Subcutaneous abdominal adipose tissue (tissue), 5 donors: ENCODE data around the gene PKLR.
A peak's percentile ranks its signal among the peaks of the same experiment; 100 is the strongest.

Experiments used
- H3K27ac ChIP-seq: one replicate; pipeline ENCODE4 v1.7.0; 2013; ENCODE audit warnings: low read depth, mild to moderate bottlenecking, inconsistent platforms, low read length, moderate library complexity
- H3K27me3 ChIP-seq, 5 donors: one replicate each; pipeline ENCODE4 v1.7.0; 2013; ENCODE audit warnings: low read length in 5 of 5, inconsistent platforms in 1 of 5; ENCODE audit not compliant: control insufficient read depth in 5 of 5, insufficient read depth in 4 of 5
- H3K36me3 ChIP-seq, 5 donors: one replicate each; pipeline ENCODE4 v1.7.0; 2013; ENCODE audit warnings: low read length in 5 of 5; ENCODE audit not compliant: control insufficient read depth in 5 of 5, insufficient read depth in 5 of 5
- H3K4me1 ChIP-seq, 5 donors: one replicate each; pipeline ENCODE4 v1.7.0; 2013; ENCODE audit warnings: low read length in 5 of 5, mild to moderate bottlenecking in 3 of 5, moderate library complexity in 1 of 5; ENCODE audit not compliant: control insufficient read depth in 5 of 5, insufficient read depth in 5 of 5
- H3K4me3 ChIP-seq, 5 donors: one replicate each; pipeline ENCODE4 v1.7.0; 2013; ENCODE audit warnings: low read length in 5 of 5, low read depth in 1 of 5
- H3K9ac ChIP-seq, 5 donors: one replicate each; pipeline ENCODE4 v1.7.0; 2013; ENCODE audit warnings: low read length in 5 of 5, mild to moderate bottlenecking in 4 of 5, moderate library complexity in 3 of 5
- H3K9me3 ChIP-seq, 5 donors: one replicate each; pipeline ENCODE4 v1.7.0; 2013; ENCODE audit warnings: low read length in 5 of 5; ENCODE audit not compliant: control insufficient read depth in 5 of 5
- donor health status: healthy.
- donor health status: healthy.
- donor health status: healthy.
- donor health status: healthy.
- donor health status: healthy.

PKLR gene

GRCh38 chr1:155319536-155319935 is 18.3 kb upstream of the PKLR start:
- Histone ChIP-seq H3K4me1 (peaks cover 12 to 41% (median 34%) of the 10 kb centered on the region in 5 donors), H3K27me3 (no peaks in the 10 kb centered on the region), H3K9me3 (no peaks in the 10 kb centered on the region), H3K4me3 (no peak overlapping the region), H3K27ac (peak overlapping the region; percentile 62), H3K36me3 (peaks cover 0 to 26% (median 16%) of the 10 kb centered on the region in 5 donors), H3K9ac (no peak overlapping the region)

GRCh38 chr1:155318082-155318481 is 16.8 kb upstream of the PKLR start:
- Histone ChIP-seq H3K27me3 (no peaks in the 10 kb centered on the region), H3K4me1 (peaks cover 12 to 35% (median 30%) of the 10 kb centered on the region in 5 donors), H3K4me3 (no peak overlapping the region), H3K9ac (no peak overlapping the region), H3K9me3 (no peaks in the 10 kb centered on the region), H3K27ac (no peak overlapping the region), H3K36me3 (peaks cover 0 to 36% (median 22%) of the 10 kb centered on the region in 5 donors)

GRCh38 chr1:155316922-155317321 is 15.7 kb upstream of the PKLR start:
- Histone ChIP-seq H3K9ac (no peak overlapping the region), H3K4me3 (no peak overlapping the region), H3K27ac (no peak overlapping the region), H3K4me1 (peaks cover 10 to 24% (median 22%) of the 10 kb centered on the region in 5 donors), H3K27me3 (no peaks in the 10 kb centered on the region), H3K9me3 (no peaks in the 10 kb centered on the region), H3K36me3 (peaks cover 0 to 47% (median 28%) of the 10 kb centered on the region in 5 donors)

- H3K36me3 ChIP-seq: peaks cover 0 to 43% (median 24%) of the 10 kb centered on the region in 5 donors
- peak overlapping the region in 1 of 5 donors; percentile 20 for H3K9ac ChIP-seq
- no peak overlapping the region for H3K4me3 ChIP-seq
- H3K9me3 ChIP-seq: no peaks in the 10 kb centered on the region
- H3K27me3 ChIP-seq: no peaks in the 10 kb centered on the region
- H3K27ac ChIP-seq: no peak overlapping the region
- peaks cover 5 to 21% (median 17%) of the 10 kb centered on the region in 5 donors for H3K4me1 ChIP-seq
Observed at GRCh38 chr1:155313261-155313660, 12.0 kb upstream of the PKLR start.

GRCh38 chr1:155309423-155310021 is 8.3 kb upstream of the PKLR start:
- Histone ChIP-seq H3K27me3 (no peaks in the 10 kb centered on the region), H3K27ac (peak overlapping the region; percentile 91), H3K4me3 (peak overlapping the region; percentile 75 to 98 (median 94)), H3K4me1 (peaks cover 5 to 26% (median 19%) of the 10 kb centered on the region in 5 donors), H3K36me3 (peaks cover 0 to 26% (median 13%) of the 10 kb centered on the region in 5 donors), H3K9ac (peak overlapping the region; percentile 85 to 99 (median 97)), H3K9me3 (no peaks in the 10 kb centered on the region)

GRCh38 chr1:155308493-155309422 is 7.5 kb upstream of the PKLR start, which contains the start of gene FDPS:
TSS of gene FDPS (plus strand) at chr1:155308866. CDS start at chr1:155309790, 924 bp downstream.
- Histone ChIP-seq H3K4me1 (peaks cover 5 to 26% (median 19%) of the 10 kb centered on the region in 5 donors), H3K4me3 (peak within 1 kb of the TSS; percentile 75 to 98 (median 94)), H3K9ac (peak within 1 kb of the TSS; percentile 85 to 99 (median 97)), H3K36me3 (peaks cover 0 to 22% (median 12%) of the 10 kb centered on the region in 5 donors), H3K27me3 (no peaks in the 10 kb centered on the region), H3K9me3 (no peaks in the 10 kb centered on the region), H3K27ac (peak within 1 kb of the TSS; percentile 91)

GRCh38 chr1:155307247-155307740 is 6.1 kb upstream of the PKLR start:
- H3K27me3 ChIP-seq: no peaks in the 10 kb centered on the region
- no peak overlapping the region for H3K4me3 ChIP-seq
- H3K9ac ChIP-seq: no peak overlapping the region
- no peaks in the 10 kb centered on the region for H3K9me3 ChIP-seq
- H3K36me3 ChIP-seq: peaks cover 0 to 8% (median 2%) of the 10 kb centered on the region in 5 donors
- H3K27ac ChIP-seq: no peak overlapping the region
- peaks cover 2 to 26% (median 19%) of the 10 kb centered on the region in 5 donors for H3K4me1 ChIP-seq

GRCh38 chr1:155305881-155306391 is 4.7 kb upstream of the PKLR start:
- H3K9me3 ChIP-seq: no peaks in the 10 kb centered on the region
- no peak overlapping the region for H3K4me3 ChIP-seq
- peaks cover 0 to 4% (median 0%) of the 10 kb centered on the region in 5 donors for H3K36me3 ChIP-seq
- H3K27me3 ChIP-seq: no peaks in the 10 kb centered on the region
- no peak overlapping the region for H3K9ac ChIP-seq
- no peak overlapping the region for H3K27ac ChIP-seq
- H3K4me1 ChIP-seq: peaks cover 2 to 26% (median 19%) of the 10 kb centered on the region in 5 donors

GRCh38 chr1:155304558-155305063 is 3.4 kb upstream of the PKLR start:
- H3K27ac ChIP-seq: no peak overlapping the region
- H3K4me1 ChIP-seq: peaks cover 0 to 14% (median 14%) of the 10 kb centered on the region in 5 donors
- H3K9ac ChIP-seq: no peak overlapping the region
- H3K27me3 ChIP-seq: no peaks in the 10 kb centered on the region
- H3K36me3 ChIP-seq: no peaks in the 10 kb centered on the region
- H3K9me3 ChIP-seq: no peaks in the 10 kb centered on the region
- H3K4me3 ChIP-seq: no peak overlapping the region
